GM19324 (cell line): Measurements from ENCODE around the gene MAB21L3.

Source experiments
- ATAC-seq: cut with Tn5 transposase; IDR thresholded peaks from one replicate; pipeline ENCODE4 v1.9.1; 2021; ENCODE audit warnings: mild to moderate bottlenecking, moderate library complexity; ENCODE audit not compliant: unreplicated experiment, low FRiP score

The MAB21L3 gene

DNA sequence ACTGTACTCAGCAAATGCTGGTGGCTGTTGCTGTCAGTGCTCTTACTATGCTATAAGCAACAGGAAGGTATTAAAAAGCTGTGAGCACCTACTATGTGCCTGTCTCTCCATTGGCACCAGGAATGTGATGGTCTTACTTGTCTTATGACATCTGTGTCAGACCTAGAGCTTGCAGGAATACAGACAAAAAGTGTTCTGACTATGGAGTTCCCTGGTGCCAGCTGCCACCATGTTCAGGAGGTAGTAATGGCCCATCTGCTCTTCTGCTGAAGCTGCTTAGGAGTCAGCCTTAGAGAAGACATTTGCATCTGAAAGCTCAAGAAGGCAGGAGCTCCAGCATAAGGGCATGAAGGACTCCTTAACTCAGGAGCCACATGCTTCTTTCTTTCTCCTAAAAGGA, 52.3 kb downstream of the MAB21L3 start:
- ATAC-seq, result no peak

DNA sequence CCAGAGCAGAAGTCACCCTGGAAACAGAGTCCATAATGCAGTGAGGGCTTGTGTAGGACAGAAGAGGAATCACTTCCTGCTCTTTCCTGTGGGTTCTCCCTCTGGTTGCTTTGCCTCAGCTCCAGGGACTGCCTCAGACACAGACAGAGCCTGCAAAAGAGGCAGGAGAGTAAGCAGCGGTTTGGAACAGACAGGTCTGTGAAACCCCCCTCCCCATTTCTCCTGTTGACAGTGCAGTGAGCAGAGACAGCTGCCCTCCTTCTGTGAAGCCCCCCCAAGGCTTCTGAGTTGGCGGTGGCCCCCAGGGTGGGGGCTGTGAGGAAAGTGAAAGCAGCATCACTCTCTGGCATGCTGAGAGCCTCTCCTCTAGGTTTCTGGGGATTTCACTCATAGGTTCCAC, 53.0 kb downstream of the MAB21L3 start:
- ATAC-seq, result no peak

DNA sequence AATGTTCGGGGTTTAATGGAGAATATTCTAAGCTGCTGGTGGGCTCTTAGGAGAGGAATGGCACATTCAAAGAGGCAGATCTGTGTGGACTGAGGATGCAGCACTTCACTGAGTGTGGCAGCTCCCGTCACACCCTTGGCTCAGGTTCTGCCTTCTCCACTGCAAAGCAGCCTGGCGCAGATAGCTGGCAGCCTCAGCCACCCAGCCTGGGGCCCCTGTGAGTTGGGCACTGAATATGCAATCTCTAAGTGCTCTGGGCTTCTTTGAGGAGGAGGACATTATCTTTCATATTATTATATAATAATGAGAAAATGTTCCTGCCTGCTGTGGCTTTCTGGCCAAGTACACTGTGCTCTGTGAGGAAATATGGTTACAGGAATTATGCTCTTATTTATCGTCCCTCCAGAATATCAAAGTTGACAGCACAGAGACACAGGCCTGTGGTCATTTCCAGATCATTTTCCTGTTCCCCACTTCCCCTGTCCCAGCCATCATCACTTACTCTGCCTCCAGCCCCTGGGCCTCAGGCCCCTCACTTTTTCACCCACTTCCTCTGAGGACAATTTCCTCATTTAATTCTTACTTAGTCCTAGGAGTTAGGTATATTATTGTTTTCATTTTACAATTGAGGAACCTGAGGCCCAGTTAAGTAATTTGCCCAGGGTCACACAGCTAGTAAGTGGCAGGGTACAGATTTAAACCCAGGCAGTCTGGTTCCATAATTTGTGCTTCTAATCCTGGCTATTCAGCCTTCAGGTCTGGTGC, 53.6 kb downstream of the MAB21L3 start:
- ATAC-seq, result no peak

DNA sequence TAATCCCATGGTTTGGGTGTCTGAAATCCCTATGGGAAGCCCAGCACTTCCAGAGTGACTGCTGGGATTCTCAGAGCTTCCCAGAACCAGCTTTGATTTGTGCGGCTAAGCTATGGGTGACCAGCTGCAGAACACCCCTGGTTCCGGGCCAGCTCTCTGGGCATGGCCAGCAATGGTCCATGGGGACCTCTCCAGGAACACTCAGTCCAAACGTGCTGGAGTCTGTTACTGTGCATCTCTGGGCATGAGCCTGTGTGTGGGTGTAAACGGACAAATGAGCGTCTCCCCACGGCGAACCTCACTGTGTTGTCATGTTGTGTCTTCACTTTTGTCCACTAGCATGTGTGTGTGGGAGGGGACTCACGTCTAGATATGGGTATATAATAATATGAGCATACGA, 54.4 kb downstream of the MAB21L3 start:
- no peak for ATAC-seq

DNA sequence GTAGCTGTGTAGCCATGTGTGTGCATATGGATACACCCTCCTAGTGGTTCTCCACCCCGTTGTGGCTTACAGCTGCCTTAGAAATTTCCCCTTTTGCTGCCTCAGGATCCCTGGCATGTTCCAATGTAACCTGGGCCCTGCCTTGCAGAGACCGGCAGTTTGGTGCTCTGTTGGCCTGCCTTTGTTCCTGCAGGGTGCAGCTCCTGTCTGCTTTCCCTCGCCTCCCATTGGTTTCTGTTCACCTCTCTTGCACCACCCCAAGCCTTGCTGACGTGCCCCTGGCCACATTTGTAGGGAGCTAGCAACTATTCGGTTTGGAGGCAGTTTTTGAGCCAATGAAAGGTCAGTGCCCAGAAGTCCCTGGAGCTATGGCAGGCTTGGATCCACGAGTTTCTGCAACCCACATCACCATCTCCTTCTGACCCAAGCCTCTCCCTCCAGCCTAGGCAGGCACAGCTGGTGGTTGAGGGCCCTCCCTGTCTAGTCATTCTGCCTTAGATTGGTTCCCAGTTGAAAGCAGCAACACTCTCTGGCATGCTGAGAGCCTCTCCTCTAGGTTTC, 54.9 kb downstream of the MAB21L3 start:
- ATAC-seq, result no peak

DNA sequence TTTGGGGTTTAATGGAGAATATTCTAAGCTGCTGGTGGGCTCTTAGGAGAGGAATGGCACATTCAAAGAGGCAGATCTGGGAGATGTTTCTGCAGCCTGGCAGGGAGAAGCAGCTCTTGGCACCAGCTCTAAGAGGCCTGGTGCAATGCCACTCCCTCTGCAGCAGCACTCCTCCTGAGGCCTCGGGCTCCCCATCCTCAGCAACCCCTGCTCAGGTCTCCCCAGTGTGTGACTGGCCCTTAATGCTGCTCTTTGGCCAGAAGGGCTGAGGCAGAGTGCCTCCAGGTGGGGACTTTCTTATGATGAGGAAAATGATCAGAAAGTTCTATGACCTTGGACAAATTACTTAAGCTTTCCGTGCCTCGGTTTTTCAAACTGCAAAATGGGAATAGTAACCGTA, 55.5 kb downstream of the MAB21L3 start:
- no peak for ATAC-seq

DNA sequence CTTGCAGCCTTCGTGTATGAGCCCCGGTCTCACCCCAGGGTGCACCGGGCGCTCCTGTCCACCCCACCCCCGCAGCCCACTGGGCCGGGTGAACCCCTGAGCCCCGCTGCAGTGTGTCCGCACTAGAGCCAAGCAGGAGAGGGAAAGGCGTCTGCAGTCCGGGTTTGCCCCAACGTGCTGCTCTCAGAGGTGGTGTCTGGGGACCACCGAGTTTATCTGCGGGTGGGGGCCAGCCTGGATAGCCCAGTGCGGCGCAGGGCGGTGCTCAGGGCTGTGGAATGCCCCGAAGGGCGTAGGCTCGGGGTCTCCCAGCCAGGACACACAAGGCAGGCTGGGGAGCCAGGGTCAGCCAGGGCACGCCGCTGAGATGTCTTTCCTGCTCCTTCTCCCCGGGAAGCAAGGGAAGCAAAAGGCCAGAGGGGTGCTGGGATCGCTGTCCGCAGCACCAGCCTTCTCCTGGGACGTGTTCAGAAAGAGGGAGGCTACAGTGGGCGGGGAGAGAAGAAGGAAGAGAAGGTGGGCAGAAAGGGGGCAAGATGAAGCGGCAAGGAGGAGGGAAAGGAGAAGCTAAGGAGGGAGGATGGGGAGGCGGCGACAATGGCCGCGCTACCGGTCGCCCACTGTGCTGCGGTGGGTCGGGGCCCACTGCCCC, 56.6 kb downstream of the MAB21L3 start:
- no peak for ATAC-seq

DNA sequence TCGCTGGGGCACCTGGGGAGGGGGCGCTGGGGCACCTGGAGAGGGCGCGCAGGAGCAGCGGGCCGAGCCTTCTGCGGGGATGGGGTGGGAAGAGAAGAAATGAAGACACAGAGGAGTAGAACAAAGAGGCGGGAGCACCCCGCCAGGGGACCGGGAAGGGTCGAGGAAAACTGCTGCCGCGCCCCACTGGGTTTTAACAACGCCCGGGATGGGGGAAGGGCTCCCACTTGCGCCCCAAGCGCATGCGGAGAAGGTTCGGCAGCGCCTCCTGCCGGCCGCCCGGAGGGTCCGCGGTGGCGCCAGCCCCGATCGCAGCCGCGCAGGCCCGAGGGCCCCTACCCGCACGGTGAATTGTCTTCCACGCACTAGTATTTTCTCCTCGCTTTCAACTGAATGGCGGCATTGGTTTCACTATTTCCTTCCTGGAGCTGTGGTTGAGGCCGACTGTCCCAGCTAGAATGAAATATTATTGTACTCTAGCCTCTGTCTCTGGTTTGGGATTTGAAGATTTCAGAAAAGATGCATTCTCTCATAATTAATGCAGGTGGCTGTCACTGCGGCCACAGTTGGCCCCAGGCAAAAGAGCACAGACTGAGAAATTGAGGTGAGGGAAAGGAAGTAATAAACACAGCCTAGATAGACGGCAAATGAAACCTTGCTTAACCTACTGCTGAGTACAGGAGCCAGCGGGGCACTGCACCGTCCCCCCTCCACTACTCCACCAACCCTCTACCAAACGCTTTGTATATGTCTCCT, 57.3 kb downstream of the MAB21L3 start:
- ATAC-seq, result peak; percentile 79

DNA sequence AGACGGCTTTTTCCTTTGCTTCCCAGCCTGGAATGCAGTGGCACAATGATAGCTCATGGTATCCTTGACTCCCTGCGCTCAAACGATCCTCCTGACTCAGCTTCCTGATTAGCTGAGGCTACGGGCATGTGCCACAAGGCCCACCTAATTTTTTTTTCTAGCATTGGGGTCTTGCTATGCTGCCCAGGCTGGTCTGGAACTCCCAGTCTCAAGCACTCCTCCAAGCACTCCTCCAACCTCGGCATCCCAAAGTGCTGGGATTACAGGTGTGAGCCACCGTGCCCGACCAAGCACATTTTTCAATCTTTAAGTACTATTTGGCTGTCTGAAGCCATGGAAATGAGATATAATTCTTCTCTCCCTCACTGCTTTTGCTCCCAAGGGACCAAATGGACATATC, 58.7 kb downstream of the MAB21L3 start:
- ATAC-seq, result no peak

DNA sequence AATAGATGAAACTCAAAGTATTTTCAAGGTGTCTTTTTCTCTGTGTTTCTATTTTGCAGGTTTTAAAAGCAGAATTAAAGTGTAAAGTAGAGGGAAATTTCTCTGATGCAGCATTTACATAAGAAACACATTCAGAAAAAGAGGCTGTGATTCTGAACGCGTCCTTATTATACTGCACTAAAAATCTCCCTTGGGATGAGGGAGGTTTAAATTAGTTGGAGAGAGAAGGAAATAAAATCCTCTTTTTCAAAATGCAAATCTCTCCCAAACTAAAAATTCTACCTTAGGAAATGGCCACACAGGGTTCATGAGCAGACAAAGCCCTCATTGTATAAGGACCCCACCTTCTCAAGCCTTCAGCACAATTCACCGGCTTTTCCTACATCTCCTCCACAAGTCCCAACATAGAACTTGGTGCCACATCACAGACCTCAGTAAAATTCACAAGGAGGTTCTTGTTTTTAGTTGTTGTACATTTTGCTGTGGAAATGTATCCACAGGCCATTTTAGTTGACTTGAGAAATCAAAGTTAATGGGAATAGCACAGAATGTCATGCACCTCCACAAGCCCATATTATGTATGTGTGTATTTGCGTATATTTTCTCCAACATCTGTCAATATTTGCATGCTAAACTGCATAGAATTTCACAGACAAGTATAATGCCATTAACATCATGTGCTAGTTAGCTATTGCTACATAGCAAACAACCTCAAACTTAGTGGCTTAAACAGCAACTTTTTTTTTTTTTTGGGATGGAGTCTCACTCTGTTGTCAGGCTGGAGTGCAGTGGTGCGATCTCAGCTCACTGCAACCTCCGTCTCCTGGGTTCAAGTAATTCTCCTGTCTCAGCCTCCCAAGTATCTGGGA, 59.8 kb downstream of the MAB21L3 start:
- no peak for ATAC-seq

DNA sequence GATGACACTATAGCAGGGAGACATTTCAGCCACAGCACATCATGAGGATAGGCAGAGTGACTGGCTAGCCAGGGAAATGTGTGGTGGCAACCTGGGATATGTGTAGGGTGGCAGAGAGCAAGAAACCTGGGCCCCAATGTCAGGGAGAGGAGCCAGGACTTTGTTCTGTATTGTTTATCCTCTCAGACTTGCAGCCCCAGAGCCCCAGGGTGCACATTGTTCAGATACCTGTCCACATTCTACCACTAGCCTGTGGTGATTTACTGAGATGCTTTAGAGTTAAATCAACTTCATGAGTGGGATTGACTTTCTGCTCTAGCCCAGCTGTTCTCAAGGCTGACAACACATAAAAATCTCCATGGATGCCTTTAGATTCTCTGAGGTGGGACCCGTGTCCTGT, 61.5 kb downstream of the MAB21L3 start:
- no peak for ATAC-seq

DNA sequence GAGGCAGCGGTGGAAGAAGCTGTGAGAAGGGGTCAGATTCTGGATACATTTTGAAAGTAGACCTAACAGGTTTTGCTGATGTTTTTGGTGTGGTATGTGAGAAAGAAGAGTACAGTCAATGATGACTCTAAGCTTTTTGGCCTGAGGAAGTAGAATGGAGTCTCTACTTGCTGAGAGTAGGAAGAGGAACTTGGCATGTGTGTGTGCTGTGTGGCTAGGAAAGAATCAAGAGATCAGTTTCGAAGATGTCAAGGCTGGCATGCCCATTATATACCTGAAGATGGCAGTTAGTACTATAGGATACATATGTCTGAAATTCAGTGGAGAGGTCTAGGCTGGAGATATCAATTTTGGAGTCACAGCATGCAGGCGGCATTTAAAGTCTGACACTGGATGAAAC, 64.4 kb downstream of the MAB21L3 start:
- no peak for ATAC-seq

DNA sequence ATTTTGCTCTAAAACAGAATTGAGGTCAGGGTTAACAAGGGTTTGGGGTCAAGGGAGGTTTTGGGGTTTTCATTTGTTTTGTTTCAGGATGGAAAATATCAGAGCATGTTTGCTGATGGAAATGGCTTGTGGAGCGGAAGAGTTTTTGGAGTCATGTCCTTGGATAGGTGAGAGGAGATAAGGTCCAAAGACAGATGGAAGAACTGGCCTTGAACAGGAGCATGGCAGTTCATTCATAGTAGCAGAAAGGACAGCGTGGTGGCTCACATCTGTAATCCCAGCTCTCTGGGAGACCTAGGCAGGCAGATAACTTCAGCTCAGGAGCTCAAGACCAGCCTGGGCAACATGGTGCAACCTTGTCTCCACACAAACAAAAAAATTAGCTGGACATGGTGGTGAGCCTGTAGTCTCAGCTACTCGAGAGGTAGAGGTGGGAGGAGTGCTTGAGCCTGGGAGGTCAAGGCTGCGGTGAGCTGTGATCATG, 65.1 kb downstream of the MAB21L3 start:
- ATAC-seq, result no peak

DNA sequence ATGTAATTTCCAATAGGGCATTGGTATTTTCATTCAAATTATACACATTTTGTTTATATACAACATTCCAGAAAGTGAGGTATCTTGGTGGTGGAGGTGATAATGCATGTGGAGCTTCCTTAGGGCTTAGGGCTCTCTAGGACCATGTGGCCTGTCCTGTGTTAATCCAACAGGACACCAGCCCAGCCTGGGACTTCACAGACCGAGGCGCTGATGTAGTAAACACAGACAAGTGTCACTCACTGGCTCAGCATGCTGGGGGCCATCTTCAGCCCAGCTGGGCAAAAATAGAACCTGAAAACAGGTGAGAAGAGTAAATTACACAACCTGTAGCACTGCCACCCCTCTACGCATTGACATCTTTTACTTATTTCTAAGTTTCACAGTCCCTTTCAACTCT, 66.7 kb downstream of the MAB21L3 start:
- ATAC-seq, result no peak

DNA sequence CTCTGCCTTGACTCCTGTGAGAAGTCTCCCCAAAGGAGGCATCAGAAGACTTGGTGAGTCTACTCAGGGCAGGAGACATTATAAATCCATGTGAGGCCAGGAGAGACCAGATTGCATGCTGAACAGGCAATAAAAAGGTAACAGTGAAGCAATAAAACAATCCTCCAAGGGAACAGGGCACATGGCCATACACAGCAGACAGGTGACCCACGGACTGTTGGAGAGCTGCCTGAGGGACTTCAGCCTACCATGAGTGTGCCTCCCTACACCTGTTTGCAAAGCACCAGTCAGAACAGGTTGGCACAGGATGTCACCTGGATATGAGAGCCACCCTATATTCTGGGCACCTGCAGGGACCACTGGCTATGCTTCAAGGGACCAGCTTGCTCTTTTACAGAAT, 67.6 kb downstream of the MAB21L3 start:
- ATAC-seq, result no peak

DNA sequence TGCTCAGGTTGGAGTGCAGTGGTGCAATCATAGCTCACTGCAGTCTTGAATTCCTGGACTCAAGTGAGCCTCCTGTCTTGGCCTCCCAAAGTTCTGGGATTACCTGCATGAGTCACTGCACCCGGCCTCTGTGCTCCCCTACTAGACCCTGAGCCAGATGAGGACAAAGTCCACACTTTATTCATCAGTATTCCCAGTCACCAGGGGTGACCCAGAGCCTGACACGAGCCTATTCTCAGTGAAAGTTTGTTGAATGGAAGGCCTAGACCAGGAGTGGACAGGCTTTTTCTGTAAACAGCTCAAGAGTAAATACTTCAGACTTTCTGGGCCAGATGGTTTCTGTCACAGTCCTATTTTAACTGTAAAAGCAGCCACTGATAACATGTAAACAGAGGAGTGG, 68.2 kb downstream of the MAB21L3 start:
- no peak for ATAC-seq

DNA sequence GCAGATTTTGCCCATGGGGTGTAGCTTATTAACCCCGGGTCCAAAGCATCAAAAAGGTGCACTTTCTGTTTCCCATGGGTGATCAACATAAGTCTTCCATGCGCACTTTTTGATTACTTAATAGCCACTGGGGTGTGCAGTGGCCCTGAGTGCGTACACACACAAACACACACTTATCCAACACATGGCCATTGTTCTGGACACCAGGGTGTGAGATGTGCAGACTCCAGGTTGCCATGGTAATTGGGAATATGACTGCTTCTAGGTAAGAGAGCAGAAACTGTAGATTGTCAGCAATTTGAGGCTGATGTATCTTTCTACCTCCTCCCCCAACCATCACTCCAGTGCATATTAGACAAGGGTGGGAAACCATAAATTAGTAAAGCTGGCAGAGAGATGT, 68.8 kb downstream of the MAB21L3 start:
- ATAC-seq, result no peak

DNA sequence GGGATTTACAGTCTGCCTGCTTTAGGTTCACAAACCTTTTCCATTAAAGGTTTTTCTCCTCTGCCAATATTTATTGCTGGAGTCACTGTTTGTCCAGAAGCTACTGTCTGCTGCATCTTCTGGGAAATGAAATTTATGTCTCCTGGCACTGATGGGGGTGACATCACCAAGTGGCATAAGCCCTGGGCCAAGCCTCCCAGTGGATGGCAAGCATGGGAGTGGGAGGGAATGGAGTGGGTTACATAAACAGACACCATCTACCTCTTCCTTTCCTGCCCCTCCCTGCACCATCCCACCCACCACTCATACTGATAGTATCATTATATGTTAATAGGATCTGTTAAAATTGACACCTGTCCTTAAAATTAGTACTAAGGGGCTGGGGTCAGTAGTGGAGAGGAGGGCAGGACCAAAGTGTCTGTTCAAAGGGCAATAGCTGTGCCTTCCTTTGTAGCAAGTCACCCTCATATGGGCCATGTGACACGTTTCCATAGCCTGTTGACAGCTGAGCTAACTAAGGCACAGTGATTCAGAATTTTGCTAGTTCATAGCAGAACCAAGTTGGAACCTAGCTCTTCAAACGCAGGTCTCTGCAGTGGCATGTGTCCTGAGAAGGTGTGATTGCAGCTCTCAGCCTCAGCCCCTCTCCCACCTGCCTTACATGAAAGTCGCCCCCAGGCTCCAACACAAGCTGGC, 71.0 kb downstream of the MAB21L3 start:
- ATAC-seq, result no peak
